Renal cortical epithelial cell (primary cell): ENCODE data around the gene IL18. TPM values are rescaled to one million over a fixed set of nuclear protein-coding genes. Genes with fewer than 3 reads are reported as not detected.
"Not testable (repeated sequence)": the region's sequence is repeated elsewhere in the genome, so short reads cannot be mapped to it uniquely, and the experiment has no call there.

Source experiments
- DNase-seq: peaks from one replicate; pipeline ENCODE4 v3.0.0-alpha.2; 2011; ENCODE audit warnings: low read depth
- total RNA-seq: library from RNA; depleted of rRNA; stranded (reverse); fragments of >200 nt; gene quantifications from 2 replicates; pipeline ENCODE4 v1.2.3, GENCODE V29; 2014

IL18 gene
- 1.6 and 34.2 TPM in 2 replicates for total RNA-seq

- DNase-seq: peak; percentile 63
These were observed at the start of gene IL18 for GRCh38 chr11:112163875-112164685. TSS of gene IL18 (minus strand) at chr11:112164094. CDS start at chr11:112155053, 9,041 bp downstream.

GRCh38 chr11:112212710-112213109 is 48.8 kb upstream of the IL18 start:
- DNase-seq: no peak

- DNase-seq: no peak
These were observed 48.4 kb upstream of the IL18 start for GRCh38 chr11:112212290-112212689.

- no peak for DNase-seq
These were observed 47.6 kb upstream of the IL18 start for GRCh38 chr11:112211536-112211935.

GRCh38 chr11:112210890-112211289 is 47.0 kb upstream of the IL18 start:
- no peak for DNase-seq

GRCh38 chr11:112206071-112206470 is 42.2 kb upstream of the IL18 start:
- no peak for DNase-seq

GRCh38 chr11:112200252-112200651 is 36.4 kb upstream of the IL18 start:
- no peak for DNase-seq

GRCh38 chr11:112199101-112199500 is 35.2 kb upstream of the IL18 start:
- DNase-seq: not testable (repeated sequence)

- no peak for DNase-seq
These were observed 32.7 kb upstream of the IL18 start for GRCh38 chr11:112196519-112197087.

- DNase-seq: peak; percentile 93
These were observed 32.1 kb upstream of the IL18 start for GRCh38 chr11:112195951-112196351.

GRCh38 chr11:112195113-112195512 is 31.2 kb upstream of the IL18 start:
- peak; percentile 77 for DNase-seq

- no peak for DNase-seq
These were observed 22.4 kb upstream of the IL18 start for GRCh38 chr11:112186304-112186703.

GRCh38 chr11:112185883-112186282 is 22.0 kb upstream of the IL18 start:
- DNase-seq: no peak

- DNase-seq: no peak
These were observed 19.0 kb upstream of the IL18 start for GRCh38 chr11:112182867-112183266.

- DNase-seq: no peak
These were observed 15.7 kb upstream of the IL18 start for GRCh38 chr11:112179601-112180000.

GRCh38 chr11:112178936-112179335 is 15.0 kb upstream of the IL18 start:
- no peak for DNase-seq

- DNase-seq: no peak
These were observed 14.5 kb upstream of the IL18 start for GRCh38 chr11:112178428-112178827.

GRCh38 chr11:112177589-112177988 is 13.7 kb upstream of the IL18 start:
- DNase-seq: no peak

- no peak for DNase-seq
These were observed 12.2 kb upstream of the IL18 start for GRCh38 chr11:112176077-112176476.

- no peak for DNase-seq
These were observed 11.7 kb upstream of the IL18 start for GRCh38 chr11:112175599-112175952.

GRCh38 chr11:112174789-112175598 is 11.1 kb upstream of the IL18 start, which contains the start of gene BCO2:
TSS of gene BCO2 (plus strand) at chr11:112175512. CDS start at chr11:112175602, 90 bp downstream.
- peak; percentile 67 for DNase-seq

- DNase-seq: no peak
These were observed 9.3 kb upstream of the IL18 start for GRCh38 chr11:112173152-112173551.
